GM19372 (cell line): ENCODE measurements around the gene SMAGP.
"Not testable (repeated sequence)": the region's sequence is repeated elsewhere in the genome, so short reads cannot be mapped to it uniquely, and the experiment has no call there.

Experiments used
- ATAC-seq: cut with Tn5 transposase; IDR thresholded peaks from one replicate; pipeline ENCODE4 v1.9.1; 2021; ENCODE audit warnings: mild to moderate bottlenecking, low read depth, moderate library complexity; ENCODE audit not compliant: unreplicated experiment

SMAGP gene

GRCh38 chr12:51265024-51265423 lies 5.2 kb downstream of the SMAGP start:
- no peak for ATAC-seq

DNA sequence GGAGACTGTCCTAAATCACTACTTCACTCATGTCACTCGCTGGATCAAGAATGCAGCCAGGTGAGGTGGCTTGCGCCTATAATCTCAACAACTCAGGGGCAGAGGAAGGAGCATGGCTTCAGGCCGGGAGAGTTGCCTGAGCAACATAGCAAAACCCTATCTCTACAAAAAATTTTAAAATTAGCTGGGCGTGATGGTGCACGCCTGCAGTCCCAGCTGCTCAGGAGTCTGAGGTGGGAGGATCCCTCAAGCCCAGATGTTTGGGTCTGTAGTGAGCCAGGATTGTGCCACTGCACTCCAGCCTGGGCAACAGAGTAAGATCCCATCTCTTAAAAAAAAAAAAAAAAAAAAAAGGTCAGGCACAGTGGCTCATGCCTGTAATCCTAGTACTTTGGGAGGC lies 5.9 kb downstream of the SMAGP start:
- no peak for ATAC-seq

GRCh38 chr12:51263341-51263740 lies 6.9 kb downstream of the SMAGP start:
- ATAC-seq = no peak

DNA sequence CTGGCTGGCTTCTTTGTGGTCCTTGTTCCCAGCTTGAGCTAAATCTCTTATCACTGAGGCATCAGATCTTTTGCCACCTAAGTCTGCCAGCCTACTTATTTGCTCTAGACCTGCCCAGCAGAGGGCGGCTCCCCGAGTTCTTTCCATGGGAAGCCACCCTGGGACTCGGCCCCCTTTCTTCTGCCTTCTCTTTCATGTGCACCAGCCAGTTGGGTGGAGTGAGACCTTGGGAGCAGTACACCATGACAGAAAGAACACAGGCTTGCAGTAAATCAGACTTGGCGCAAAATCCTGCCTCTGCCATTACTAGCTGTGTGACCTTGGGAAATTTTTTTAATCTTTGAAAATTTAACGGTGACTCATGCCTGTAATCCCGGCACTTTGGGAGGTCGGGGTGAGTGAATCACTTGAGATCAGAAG lies 7.4 kb downstream of the SMAGP start:
- no peak for ATAC-seq

GRCh38 chr12:51259600-51259999 lies 10.6 kb downstream of the SMAGP start:
- not testable (repeated sequence) for ATAC-seq

GRCh38 chr12:51254536-51254935 lies 15.7 kb downstream of the SMAGP start:
- ATAC-seq = no peak

DNA sequence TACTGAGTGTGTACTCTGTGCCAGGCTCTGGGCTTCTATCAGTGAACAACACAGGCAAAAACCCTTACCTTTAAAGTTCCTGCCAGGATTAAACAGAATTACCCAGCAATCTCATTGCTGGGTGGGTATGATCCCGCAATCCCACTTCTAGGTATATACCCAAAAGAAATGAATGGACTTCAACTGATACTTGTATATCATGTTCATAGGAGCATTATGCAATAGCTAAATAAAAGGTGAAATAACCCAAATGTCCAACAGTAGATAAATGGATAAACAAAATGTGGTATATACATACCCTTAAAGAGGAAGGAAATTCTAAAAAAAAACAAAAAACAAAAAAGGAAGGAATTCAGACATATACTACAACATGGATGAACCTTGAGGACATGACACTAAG lies 16.9 kb downstream of the SMAGP start:
- no peak for ATAC-seq

GRCh38 chr12:51247523-51248206 lies 22.6 kb downstream of the SMAGP start:
- ATAC-seq = no peak

DNA sequence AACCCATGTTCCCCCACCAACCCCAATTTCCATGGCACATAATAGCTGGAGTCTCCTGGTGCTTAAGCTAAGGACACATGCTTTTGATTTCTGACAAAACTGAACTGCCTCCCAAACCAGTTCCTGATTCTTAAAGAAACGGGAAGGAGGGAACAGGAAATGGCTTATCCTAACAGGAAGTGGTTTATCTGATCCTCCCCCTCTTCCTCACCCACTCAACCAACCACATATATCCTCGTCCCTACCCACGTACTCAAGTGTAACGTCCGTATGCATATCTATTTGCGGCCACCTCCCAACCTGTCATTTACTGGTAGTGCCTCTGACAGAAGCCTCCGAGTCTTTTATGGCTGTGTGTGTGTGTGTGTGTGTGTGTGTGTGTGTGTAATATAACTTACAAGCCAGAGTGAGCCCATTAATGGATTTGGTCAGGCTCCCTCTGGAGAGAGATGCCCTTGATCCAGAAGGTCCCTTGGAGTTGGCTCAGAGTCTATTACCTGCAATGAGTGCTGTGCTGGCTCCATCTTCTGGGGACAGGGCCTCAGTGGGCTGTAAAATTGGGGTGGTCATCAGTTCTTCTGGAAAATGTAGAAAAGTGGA lies 23.9 kb downstream of the SMAGP start:
- no peak for ATAC-seq

DNA sequence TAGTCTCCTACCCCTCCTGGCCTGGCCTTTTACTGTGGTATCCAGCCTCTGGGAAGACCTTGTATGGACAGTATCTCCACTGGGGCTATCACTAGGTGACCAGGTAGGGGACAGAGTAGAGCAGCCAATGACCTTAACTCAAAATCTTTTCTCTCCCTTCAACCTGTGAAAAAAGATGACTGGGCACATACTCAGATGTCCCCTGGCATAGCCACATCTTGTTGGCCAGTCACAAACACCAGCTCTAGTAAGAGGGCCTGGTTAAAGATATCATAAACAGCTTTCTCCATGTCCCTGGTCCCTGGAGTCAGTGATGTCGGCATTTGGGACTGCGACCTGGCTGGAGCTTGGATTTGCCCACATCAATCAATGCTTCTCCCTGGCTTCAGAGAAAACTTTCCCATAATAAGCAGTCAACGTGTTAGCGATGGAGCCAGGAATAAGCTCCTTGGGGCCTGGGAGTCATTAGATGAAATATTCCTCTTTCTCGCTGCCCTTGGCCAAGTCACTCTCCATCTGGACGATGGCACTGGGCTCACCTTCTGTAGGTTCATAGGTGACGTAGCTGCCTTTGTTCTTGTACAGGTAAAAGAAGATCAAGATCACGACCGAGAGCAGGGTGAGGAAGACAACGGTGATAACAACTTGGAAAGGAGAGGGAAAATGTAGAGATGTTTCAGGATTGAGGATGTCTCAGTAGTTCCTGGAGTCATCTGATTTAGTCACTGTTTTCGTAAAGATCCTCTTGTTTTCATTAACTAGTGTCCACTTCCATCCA lies 24.6 kb downstream of the SMAGP start:
- no peak for ATAC-seq

GRCh38 chr12:51244269-51244668 lies 25.9 kb downstream of the SMAGP start:
- ATAC-seq = no peak

DNA sequence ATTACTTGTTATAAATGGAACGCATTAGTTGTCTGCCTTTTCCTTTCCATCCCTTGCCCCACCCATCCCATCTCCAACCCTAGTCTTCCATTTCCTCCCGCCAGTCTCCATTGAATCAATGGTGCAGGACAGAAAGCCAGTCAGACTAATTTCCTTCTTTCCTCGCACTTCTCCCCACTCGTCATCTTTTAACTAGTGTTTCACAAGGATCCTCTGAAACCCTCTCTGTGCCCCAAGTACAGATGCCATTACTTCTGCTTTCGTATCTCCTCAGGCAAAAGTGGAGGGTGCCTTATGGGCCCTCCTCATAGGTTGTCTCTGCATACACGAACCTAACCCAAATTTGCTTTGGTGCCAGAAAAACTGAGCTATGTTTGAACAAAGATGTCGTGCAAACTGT lies 27.3 kb downstream of the SMAGP start:
- no peak for ATAC-seq

GRCh38 chr12:51242120-51242519 lies 28.1 kb downstream of the SMAGP start:
- no peak for ATAC-seq

GRCh38 chr12:51240971-51241370 lies 29.2 kb downstream of the SMAGP start:
- no peak for ATAC-seq

- peak; percentile 92 for ATAC-seq
These were observed 31.5 kb downstream of the SMAGP start, which contains the start of gene DAZAP2 for GRCh38 chr12:51238510-51239334. Gene DAZAP2 (plus strand): TSS chr12:51238826. CDS start chr12:51238908, 82 bp downstream.

GRCh38 chr12:51238037-51238509 lies 32.1 kb downstream of the SMAGP start:
- ATAC-seq = peak; percentile 5

GRCh38 chr12:51234530-51234929 lies 35.7 kb downstream of the SMAGP start:
- ATAC-seq = no peak

GRCh38 chr12:51232642-51233041 lies 37.6 kb downstream of the SMAGP start:
- no peak for ATAC-seq

DNA sequence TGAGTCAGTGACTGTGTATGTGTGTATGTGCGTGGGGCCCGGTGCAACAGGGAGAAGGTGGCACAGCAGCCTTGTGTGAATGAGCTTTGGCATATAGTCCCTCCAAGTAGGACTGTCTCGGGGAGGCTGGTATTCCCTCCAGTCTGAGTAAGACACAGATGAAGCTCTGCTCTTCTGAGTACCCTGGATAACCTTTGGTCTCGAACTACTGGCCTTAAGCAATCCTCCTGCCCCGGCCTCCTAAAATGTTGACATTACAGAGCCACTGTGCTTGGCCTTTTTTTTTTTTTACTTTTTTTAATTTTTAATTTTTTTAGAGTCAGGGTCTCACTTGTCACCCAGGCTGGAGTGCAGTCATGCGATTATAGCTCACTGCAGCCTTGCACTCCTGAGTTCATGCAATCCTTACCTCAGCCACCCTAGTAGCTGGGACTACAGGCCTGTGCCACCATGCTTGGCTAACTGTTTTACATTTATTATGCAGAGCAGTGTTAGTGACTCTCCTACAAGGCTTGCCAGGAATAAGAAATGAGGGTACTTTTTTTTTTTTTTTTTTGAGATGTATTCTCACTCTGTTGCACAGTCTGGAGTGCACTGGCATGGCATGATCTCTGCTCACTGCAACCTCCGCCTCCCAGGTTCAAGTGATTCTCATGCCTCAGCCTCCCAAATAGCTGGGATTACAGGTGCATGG lies 41.0 kb downstream of the SMAGP start:
- no peak for ATAC-seq

DNA sequence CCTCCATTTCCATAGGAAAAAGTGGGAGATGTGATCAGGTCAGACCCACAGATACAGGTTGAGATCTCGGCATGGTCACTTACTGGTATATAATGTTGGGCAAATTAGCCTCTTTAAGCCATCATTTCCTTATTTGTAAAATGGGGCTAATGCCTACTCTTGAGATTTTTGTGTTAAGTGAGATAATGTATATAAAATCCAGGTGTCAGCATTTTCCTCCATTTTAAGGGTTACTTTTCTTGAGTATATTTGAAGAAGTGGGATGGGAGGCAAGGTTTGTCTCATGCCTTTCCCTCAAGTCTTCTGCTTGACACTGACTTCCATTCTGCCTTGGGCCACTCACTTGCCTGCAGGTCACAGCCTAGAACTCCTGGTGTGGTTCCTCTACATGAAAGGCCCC lies 42.3 kb downstream of the SMAGP start:
- no peak for ATAC-seq
